Memory B cell (primary cell): Measurements from ENCODE around the gene GSPT2.

Experiments used
- ATAC-seq: fragments of 150-1000 bp; cut with Tn5 transposase; 2 replicates; pipeline ENCODE4 v1.10.0; 2021; ENCODE audit warnings: low read depth, mild to moderate bottlenecking, moderate library complexity
- DNase-seq, 2 donors: peaks; one replicate each; pipeline ENCODE4 v3.0.0; 2022; ENCODE audit warnings: low spot score in 2 of 2
- H3K27ac Mint-ChIP-seq: one replicate; pipeline ENCODE4 v1.8.0; 2022; ENCODE audit warnings: mild to moderate bottlenecking, moderate library complexity, mixed read lengths
- H3K27me3 Mint-ChIP-seq: one replicate; pipeline ENCODE4 v1.8.0; 2022; ENCODE audit warnings: mixed read lengths
- H3K36me3 Mint-ChIP-seq: one replicate; pipeline ENCODE4 v1.8.0; 2022; ENCODE audit warnings: mild to moderate bottlenecking, mixed read lengths
- H3K4me1 Mint-ChIP-seq: one replicate; pipeline ENCODE4 v1.8.0; 2022; ENCODE audit warnings: mixed read lengths
- H3K4me3 Mint-ChIP-seq: one replicate; pipeline ENCODE4 v1.8.0; 2022; ENCODE audit warnings: mild to moderate bottlenecking, moderate library complexity, mixed read lengths
- H3K9me3 Mint-ChIP-seq: one replicate; pipeline ENCODE4 v1.8.0; 2022; ENCODE audit warnings: mixed read lengths

Gene GSPT2

GRCh38 chrX:51779306-51779705, 36.1 kb downstream of the GSPT2 start:
- Mint-ChIP-seq H3K4me1 (no peaks in the 10 kb centered on the region), H3K27me3 (peaks cover 9% of the 10 kb centered on the region), H3K9me3 (no peaks in the 10 kb centered on the region), H3K4me3 (no peak overlapping the region), H3K27ac (no peak overlapping the region), H3K36me3 (no peaks in the 10 kb centered on the region)
- ATAC-seq, result no peak
- no peak for DNase-seq

DNA sequence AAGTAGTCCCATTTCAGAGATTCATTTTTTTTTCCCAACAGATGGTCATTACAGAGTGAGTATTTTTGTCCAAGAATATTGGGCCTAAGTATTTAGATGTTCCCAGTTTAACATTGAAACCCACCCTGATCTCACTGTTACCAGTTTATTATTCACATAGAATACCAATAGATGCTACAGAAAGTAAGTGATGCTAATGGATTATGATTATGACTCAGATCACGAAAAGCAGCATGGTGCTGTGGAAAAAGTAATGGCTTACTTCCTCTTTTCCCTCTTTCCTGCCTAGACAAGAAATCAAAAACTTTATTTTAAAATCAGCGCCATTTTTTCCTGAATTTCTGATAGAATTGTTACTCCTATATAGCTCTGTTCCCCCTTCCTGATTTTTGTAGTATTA, 51.9 kb downstream of the GSPT2 start:
- Mint-ChIP-seq H3K27ac (no peak overlapping the region), H3K4me1 (no peaks in the 10 kb centered on the region), H3K27me3 (peaks cover 3% of the 10 kb centered on the region), H3K9me3 (no peaks in the 10 kb centered on the region), H3K4me3 (no peak overlapping the region), H3K36me3 (no peaks in the 10 kb centered on the region)
- ATAC-seq (no peak), DNase-seq (no peak)
